Stimulated activated CD4-positive, alpha-beta T cell treated with anti-CD3 and anti-CD28 coated beads, Interleukin-2, amount 100 ng/mL, for 24 hours (primary cell): Measurements from ENCODE around the gene METTL2B.
"Not testable (repeated sequence)": the region's sequence is repeated elsewhere in the genome, so short reads cannot be mapped to it uniquely, and the experiment has no call there.

Experiments
- DNase-seq, 2 donors: peaks; one replicate each; pipeline ENCODE4 v3.0.0-alpha.2; 2020

Gene METTL2B

GRCh38 chr7:128455543-128456254 lies 20.8 kb upstream of the METTL2B start, which contains the start of gene HILPDA:
Gene HILPDA (plus strand): TSS chr7:128455878. CDS start chr7:128457269, 1,391 bp downstream.
- peak; percentile 95 to 96 for DNase-seq

GRCh38 chr7:128456255-128456725 lies 20.3 kb upstream of the METTL2B start:
- DNase-seq, result no peak

- not testable (repeated sequence) for DNase-seq
These were observed 19.2 kb upstream of the METTL2B start for GRCh38 chr7:128457385-128457784.

- peak; percentile 35 to 38 for DNase-seq
These were observed 17.6 kb upstream of the METTL2B start for GRCh38 chr7:128458956-128459355.

GRCh38 chr7:128459394-128459878 lies 17.1 kb upstream of the METTL2B start:
- peak; percentile 51 to 67 for DNase-seq

GRCh38 chr7:128462460-128462859 lies 14.1 kb upstream of the METTL2B start:
- no peak for DNase-seq

GRCh38 chr7:128463345-128463744 lies 13.2 kb upstream of the METTL2B start:
- DNase-seq, result not testable (repeated sequence)

- not testable (repeated sequence) for DNase-seq
These were observed 12.6 kb upstream of the METTL2B start for GRCh38 chr7:128463933-128464332.

- not testable (repeated sequence) for DNase-seq
These were observed 9.7 kb upstream of the METTL2B start for GRCh38 chr7:128466871-128467270.

GRCh38 chr7:128477336-128477690 lies 765 bp downstream of the METTL2B start:
- DNase-seq, result not testable (repeated sequence)

- DNase-seq, result not testable (repeated sequence)
These were observed 2.5 kb downstream of the METTL2B start for GRCh38 chr7:128479082-128479481.

GRCh38 chr7:128488134-128488533 lies 11.6 kb downstream of the METTL2B start:
- not testable (repeated sequence) for DNase-seq

- no peak for DNase-seq
These were observed 20.9 kb downstream of the METTL2B start for GRCh38 chr7:128497405-128497804.

- not testable (repeated sequence) for DNase-seq
These were observed 28.9 kb downstream of the METTL2B start for GRCh38 chr7:128505416-128505815.

GRCh38 chr7:128506819-128507218 lies 30.3 kb downstream of the METTL2B start:
- not testable (repeated sequence) for DNase-seq

- DNase-seq, result not testable (repeated sequence)
These were observed 30.9 kb downstream of the METTL2B start for GRCh38 chr7:128507321-128507993.

- not testable (repeated sequence) for DNase-seq
These were observed 35.1 kb downstream of the METTL2B start for GRCh38 chr7:128511692-128512091.

GRCh38 chr7:128515232-128515631 lies 38.7 kb downstream of the METTL2B start:
- DNase-seq, result not testable (repeated sequence)

- not testable (repeated sequence) for DNase-seq
These were observed 40.5 kb downstream of the METTL2B start for GRCh38 chr7:128517023-128517422.

GRCh38 chr7:128523226-128523931 lies 46.8 kb downstream of the METTL2B start:
- peak; percentile 83 for DNase-seq

GRCh38 chr7:128523932-128524524 lies 47.5 kb downstream of the METTL2B start:
- DNase-seq, result not testable (repeated sequence)

GRCh38 chr7:128525584-128525983 lies 49.0 kb downstream of the METTL2B start:
- not testable (repeated sequence) for DNase-seq

GRCh38 chr7:128526062-128526466 lies 49.5 kb downstream of the METTL2B start:
- not testable (repeated sequence) for DNase-seq
